Stimulated activated CD4-positive, alpha-beta T cell treated with anti-CD3 and anti-CD28 coated beads, Interleukin-2, amount 100 ng/mL, for 4 hours (primary cell): ENCODE measurements around the gene PTPRD.

Experiments used
- DNase-seq: peaks from one replicate; pipeline ENCODE4 v3.0.0-alpha.2; 2020; ENCODE audit warnings: low read depth

Gene PTPRD

DNA sequence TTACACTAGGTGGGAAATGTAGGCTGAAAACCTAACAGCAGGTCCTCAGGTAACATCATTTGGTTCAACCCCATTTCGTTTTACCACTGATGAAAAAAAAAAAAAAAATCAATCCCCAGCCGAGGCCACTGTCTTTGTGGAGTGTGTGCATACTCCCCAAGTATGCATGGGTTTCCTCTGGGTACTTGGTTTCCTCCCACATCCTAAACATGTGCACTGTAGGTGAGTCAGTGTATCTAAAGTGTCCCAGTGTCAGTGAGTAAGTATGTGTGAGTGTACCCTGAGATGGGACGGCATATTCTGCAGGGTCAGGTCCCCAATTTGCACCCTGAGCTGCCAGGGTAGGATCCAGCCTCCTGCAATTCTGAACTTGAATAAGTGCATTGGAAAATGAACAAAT is 1846.7 kb downstream of the PTPRD start:
- no peak for DNase-seq

DNA sequence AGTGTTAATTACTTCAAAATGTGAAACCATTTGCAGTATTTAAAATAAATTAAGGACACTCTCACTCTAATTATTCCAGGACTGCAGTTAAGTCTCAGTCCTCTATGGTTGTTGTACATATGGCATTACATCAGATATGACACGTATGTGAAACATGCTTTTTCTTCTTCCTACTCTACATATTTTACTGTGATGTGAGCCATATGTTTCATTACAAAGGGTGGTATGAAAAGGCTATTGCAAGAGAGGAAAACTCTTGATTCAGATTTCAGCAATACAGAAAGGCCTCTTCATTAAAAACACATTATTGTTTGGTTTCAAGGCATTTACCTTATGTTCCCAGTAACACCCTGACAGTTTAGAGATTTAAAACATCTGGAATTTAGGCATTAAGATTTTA is 1848.8 kb downstream of the PTPRD start:
- no peak for DNase-seq

DNA sequence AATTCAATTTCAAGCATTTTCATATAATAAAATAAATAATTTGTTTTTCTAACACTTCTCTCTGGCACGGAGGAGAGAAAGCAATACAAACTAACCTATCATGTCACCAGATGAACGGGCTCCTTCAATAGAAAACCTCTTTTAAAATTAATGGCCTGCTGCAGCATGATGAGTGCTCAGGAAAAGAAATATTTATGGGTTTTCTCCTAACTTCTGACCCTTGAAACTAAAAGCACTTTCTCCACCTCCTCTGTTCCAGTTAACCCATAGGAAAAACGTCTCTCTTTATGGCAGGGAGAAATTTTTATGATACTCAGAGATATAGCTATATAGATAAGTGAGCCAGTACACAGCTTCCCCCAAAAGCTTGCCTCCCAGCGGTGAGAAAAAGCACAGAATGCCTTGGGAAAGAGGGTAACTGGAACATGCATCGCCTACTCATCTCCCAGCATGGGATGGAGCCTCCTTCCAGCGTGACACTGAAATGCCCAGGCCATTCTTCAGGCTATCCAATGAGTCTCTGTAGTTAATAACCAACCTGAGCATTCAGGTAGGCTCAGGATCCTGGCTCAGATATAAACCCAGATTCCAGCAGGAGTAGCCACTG is 1850.2 kb downstream of the PTPRD start:
- DNase-seq: no peak

DNA sequence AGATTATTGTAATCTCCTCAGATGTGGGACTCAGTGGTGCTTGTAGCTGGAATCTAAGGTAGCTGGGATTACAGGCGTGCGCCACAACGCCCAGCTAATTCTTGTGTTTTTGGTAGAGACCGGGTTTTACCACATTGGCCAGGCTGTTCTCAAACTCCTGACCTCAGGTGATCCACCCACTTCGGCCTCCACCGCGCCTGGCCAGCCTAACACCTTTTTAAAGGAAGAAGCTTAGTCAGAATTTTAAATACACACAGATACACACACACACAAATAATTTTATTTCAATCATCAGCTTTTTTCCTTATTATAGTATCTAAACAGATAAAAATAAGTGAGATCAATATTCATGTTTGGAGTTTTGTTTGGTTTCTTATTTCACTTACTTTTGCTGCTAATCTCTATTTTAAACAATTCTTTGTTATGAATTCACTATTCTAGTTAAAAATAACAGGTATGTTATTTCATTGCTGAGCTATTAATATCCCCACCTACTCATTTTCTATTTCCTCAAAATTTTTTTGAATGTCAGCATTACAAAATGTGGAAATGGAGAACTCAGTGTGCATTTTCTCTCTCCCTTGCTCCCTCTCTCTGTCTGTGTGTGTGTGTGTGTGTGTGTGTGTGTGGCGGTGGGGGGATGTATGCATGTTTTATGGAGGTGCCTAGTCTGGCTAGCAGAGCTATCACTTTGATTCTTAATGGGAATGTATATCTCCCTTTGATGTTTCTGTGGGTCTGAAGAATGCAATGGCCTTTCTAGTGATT is 1852.6 kb downstream of the PTPRD start:
- no peak for DNase-seq

DNA sequence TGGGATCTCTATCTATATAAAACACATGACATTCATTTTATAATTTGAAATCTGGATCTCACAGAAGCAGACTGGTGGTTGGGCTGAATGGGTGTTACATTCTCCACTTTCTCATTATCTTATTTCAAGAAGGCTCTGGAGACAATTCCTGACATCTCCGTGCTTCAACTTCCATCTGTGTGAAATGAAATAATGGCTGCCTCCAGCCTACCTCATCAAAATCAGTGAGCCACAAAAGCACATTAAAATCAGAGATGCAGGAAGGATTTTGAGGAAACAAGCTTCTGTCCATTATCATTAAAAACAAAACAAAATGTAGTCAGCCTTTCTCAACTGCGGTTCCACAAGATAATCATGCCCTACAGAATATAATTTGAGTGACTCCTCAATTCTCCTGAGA is 1854.9 kb downstream of the PTPRD start:
- DNase-seq: no peak

DNA sequence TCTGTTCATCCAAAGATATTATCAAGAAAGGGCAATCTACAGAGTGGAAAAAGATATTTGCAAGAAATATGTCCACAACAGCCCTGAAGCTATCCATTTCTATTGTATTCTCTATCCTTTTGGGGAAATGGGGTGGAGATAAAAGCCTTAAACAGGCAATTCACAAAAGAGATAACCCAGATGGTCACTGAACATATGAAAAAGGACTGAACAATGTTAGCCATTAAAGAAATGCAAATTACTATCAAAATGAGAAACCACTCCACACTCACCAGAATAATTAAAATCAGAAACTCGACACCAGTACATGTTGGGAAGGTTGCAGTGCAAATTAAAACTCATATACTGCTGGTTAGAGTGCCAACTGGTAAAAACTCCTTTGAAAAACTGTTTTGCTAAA is 1858.1 kb downstream of the PTPRD start:
- no peak for DNase-seq

DNA sequence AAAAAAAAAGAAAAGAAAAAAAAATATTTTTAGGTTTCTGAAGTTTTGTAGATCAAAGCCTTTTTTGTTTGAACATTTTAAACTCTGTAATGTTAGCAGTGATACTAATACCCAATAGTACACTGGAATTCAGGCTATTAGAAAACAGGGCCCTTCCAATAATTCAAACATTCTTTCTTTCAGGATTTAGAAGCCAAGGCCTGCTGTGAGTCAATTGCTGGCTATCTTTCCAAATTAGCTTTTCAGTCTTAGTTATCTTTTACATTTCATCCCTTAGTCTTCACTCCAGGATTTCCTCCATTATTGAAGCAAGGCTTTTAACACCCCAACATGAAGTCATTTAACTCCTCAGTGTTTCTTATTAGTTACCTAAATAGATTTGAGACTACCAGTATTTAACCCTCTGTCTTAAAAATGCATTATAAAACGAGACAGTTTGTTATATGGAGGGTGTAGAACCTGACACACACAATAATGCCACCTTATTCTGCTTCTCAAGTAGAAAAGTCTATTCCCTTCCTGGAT is 1861.3 kb downstream of the PTPRD start:
- no peak for DNase-seq

DNA sequence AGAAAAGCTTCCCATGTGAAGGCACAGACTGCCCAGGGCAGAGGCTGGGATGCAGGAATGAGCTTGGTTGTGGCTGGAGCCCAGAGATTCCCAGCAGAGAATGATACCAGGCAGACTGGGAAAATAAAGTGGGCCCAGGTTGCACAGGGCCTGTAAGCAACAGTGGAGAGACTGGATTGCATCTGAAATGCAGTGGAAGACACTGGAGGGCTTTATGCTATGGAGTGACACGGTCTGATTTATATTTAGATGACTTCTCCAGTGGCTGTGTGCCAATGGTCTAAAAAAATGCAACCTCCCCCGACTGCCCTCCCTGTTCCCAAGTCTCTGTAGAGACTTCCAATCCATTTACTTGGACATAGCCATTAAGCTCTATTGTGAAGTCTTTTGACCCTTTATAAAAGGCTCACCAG is 1862.2 kb downstream of the PTPRD start:
- no peak for DNase-seq

DNA sequence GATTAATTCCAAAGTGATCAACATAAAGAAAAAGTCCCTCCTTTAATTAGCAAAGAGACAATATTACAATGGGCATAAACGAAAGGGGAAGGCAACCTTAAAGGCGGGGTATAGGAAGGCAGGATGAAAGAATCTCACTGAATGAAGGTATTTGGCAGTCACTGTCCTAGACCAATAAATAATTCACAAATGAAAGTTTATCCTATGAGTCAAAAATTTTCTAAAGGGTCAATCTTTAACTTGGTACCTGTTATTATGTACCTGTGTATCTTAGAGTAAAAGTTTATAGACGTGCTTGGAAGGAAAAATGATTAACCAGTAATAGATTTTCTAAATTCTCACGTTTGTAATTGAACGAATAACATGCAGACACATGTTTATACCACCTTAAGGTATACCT is 1867.5 kb downstream of the PTPRD start:
- no peak for DNase-seq

DNA sequence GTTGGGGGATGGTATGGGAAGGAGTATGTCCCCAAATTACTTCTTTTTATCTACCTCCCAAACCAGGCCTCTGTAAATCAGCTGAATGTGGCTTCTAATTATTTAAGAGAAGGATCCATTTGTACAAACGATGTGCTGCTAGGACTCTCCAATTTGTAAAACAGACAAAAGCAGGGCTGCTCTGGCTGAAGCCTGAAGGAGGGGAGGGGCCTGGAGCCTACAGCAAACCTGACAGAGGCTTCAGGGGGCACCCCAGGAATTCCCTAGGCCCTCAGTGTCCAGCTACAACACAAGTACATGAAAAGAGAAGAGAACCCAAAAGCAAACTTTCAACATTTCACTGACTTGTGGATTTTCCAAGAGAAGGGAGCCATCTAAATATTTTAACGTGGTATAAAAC is 1873.9 kb downstream of the PTPRD start:
- no peak for DNase-seq

DNA sequence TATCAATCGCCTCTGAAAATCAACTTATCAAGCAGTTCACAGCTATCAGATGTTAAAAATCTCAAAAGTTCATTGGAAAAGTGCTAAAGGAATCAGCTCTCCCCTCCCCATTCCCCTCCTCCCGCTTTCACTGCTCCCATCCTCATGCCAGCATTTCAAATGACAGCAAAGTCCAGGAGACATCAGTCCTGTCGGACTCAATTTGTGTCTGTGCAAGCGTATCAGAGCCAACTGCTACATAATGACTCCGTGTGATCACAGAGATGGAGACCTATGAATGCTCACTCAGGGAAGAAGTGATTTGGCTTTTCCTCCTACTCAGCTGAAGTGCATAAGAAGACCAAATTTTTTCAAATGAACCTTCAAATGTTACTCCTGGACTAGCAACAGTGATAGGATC is 1876.0 kb downstream of the PTPRD start:
- no peak for DNase-seq

DNA sequence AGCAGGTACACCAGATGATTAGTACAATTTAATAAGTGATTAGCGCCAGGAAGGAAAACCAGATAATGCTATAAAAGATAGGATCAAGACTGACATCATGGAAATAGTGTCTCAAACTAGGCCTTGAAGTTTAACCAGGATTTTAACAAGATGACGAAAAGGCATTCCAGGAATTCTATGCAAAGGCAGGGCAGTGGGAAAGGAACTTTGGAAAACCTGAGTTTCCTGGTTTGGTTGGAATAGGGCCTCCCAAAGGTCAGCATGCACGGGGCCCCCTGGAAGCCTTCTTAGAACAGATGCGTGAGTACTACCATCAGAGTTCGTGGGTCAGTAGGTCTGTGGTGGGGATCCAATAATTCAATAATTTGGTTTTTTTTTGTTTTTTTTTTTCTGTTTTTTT is 1878.0 kb downstream of the PTPRD start:
- DNase-seq: no peak

DNA sequence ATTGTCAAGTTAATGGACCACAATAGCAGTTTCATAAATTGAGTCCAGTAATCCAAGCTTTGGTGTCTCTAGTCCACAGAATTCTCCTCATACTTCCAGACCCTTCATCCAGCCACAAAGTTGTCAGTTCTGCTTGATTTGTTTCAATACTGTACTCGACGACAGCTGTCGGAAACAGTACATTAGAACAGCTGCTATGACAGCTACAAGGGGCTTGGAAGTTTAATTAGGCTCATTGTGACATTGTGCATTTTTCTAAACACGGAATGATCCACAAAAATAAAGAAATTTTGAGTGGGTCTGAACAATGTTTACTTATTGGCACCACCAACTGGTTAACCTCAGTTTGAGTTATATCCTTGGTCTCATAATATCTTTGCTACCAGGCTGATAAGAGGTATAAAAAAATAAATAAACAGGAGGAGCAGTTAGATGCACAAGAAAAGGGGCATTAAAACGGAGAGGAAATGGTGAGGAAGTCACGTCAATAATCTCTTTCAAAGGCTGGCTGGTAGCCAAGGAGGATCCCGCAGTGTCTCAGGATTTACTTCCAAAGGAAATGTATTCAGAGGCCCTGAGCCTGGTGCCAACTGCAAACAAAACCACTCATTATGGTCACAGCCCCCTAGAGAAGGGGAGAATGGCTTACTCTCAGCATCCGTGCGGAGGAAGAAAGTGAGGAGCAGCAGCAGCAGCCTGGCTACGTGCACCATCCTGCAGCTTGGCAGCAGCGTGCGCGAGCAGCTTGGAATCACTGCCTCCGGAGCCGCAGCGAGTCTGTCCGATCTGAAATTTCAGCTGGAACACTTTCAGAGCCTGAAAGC is 1879.5 kb downstream of the PTPRD start:
- no peak for DNase-seq

DNA sequence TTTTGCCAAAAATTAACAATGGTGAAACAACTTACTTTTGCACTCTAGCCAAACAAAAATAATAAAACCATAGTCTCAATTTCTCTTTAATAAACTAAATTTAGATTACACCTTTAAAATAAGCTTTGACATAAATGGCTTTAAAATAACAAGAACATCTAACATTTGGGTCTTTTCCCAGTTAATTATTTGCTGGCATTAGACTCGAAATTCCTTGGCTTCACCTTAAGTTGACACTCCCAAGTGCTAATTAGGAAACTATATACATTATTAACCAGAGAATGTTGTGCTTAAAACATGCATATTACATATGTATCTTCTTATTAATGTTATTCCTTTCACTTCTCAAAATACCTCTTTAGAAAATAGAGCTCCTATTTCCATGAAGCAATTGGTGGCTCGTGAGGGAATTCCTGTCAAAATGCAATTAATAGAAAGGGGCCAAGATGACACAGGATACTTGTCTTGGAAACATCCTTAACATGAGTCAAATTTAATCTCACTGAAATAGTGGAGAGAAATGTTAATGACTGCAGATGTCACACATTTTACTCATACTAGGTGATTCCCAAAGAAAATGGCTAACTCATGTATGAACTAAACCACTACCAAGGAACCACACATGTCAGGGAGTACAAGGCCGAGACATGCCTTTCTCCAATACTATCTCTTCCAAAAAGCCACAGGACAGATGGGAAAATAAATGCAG is 1880.3 kb downstream of the PTPRD start:
- DNase-seq: no peak

DNA sequence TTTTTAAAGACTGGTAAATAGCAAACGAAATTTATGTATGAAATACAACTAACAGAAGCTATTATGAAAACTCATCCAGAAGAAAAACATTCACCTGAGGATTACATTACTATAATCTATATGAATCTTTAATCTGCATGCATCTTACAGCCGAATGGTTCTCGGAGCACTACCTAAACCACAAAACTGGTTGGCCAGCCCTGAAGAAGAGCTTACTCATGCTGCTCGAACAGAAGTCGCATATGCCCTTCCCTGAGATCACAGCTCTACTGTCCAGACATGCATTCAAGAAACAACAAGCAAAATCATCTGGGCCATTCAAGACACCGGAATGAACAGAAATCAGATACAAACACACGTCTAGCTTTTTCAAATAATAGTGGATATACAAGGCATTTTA is 1882.2 kb downstream of the PTPRD start:
- no peak for DNase-seq

DNA sequence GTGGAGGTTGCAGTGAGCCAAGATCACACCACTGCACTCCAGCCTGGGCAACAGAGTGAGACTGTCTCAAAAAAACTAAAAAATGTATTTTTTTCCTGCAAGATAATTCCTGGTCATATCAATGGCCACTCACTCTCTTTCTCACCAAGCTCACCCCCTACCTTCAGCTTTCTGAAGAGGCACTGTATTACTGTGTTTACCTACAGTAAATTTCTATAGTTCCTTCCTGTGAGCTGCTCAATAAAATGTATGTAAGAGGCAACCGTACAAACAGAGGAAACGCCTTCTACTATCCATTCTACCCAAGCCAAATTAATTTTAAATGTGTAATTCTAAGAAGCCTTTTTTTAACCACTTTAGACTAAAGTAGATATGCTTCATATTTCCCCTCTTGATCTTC is 1883.9 kb downstream of the PTPRD start:
- no peak for DNase-seq

DNA sequence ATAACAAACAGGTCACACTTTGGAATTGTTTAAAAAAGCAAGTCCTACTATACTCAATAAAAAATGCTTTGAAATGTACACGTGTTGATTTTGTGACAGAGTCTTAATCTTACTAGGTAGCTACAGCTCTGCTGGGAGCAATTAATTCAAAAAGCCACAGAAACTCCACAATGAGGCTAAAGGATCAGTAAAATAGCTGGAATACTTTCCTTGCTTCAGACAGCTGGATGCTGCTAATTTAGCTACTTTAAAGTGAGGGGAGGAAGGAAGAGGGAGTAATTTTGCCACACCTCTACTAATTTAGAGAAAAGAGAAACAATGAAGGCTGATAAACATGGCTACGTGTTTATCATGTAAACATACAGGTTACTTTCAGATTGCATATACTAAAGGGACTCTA is 1885.6 kb downstream of the PTPRD start:
- DNase-seq: no peak

DNA sequence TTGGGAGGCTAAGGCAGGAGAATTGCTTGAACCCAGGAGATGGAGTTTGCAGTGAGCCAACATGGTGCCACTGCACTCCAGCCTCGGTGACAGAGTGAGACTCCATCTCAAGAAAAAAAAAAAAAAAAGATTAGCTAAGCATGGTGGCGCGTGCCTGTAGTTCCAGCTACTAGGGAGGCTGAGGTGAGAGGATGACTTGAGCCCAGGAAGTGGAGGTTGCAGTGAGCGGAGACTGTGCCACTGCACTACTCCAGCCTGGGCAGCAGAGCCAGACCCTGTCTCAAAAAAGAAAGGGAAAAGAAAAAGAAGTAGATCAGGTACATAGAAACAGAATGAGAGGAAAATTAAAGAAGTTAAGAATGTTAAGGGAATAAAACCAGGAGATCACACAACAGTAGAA is 1886.1 kb downstream of the PTPRD start:
- DNase-seq: no peak

DNA sequence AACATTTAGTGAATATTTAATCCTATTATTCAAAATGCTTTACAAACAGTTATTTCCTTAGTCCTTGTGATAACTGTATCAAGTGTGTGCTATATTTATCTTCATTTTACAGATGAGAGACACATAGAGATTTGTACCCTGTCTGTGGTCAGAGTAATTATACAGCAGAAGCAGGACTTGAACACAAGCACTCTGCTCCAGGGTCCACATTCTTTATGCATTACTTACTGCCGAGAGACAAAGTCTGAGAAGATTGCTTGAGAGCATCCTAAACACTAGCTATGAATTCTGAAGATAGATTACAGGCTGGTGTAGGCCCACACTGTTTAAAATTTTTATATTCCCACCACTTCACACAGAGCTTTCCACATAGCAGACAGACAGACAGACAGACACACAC is 1887.2 kb downstream of the PTPRD start:
- DNase-seq: no peak

DNA sequence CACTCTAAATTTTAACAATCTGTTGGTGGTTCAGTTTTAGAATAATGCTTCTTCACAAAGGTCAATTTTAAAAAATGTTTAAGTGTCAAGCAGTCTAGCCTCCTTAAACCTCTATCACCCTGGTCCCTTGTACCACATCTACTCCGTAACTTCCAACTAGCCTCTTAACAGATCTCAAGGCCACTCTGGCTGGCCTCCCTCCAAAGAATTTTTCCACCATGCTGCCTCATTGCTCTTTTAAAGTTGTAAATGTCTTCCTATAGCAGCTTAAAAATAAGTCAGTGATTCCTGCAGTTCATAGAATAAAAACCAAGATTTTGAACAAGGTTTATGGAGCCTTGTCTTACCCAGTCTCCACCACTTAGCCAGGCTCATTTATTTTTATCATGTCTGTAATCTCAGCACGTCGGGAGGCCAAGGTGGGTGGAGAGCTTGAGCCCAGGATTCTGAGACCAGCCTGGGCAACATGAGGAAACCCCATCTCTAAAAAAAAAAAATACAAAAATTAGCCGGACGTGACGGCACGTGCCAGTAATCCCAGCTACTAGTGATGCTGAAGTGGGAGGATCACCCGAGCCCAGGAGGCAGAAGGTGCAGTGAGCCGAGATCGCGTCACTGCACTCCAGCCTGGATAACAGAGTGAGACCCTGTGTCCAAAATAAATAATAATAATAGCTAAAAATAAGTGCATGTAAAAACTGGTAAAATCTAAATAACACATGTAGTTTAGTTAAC is 1888.4 kb downstream of the PTPRD start:
- DNase-seq: no peak

DNA sequence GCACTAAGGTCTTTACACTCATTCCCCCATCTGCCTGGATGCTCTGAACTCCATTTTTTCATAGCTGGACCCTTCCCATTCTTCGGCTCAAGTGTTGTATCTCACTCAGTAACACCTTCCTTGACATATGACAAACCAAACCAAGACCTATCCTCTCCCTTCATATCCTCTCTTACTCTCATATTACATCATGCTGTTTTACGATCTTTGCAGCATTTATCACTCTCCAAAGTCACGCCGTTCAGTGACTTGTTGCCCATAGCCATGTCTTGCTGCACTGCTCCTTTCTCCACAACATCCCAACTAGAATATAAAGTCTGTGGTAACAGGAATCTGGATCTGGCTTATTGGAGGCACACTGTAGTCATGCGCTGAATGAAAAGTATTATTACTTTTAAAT is 1889.6 kb downstream of the PTPRD start:
- no peak for DNase-seq
